ENCODE data around the gene FOXL2NB.
"Not testable (repeated sequence)": the region's sequence is repeated elsewhere in the genome, so short reads cannot be mapped to it uniquely, and the experiment has no call there.

Gene FOXL2NB

GRCh38 chr3:138916824-138917223 is 30.2 kb upstream of the FOXL2NB start:
- no peak for TF ChIP-seq CTCF (conservative IDR thresholded peaks at IDR 0.05)
- no peak for TF ChIP-seq ZFX (IDR thresholded peaks at IDR 0.05)
- peak overlapping the region; percentile 88 for H3K27ac ChIP-seq

DNA sequence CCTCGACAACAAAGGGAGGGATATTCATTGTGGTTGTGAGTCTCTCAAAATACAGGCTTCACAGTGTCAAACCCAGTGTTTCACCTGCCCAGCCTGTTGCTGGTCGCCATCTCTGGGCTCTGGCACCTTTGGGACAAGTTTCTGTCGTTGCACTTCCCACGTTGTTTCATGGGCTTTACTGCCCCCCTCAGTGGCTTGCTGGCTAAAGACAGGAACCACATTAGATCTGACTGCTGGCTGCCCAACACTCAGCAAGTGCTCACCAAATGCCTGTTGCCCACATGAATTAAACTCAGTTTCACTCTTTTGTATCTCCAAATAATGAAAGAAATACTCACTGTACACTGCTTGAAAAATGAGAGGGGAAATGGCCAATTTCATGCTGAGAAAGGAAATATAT is 27.7 kb upstream of the FOXL2NB start:
- TF ChIP-seq CTCF (conservative IDR thresholded peaks at IDR 0.05) (no peak), ZFX (IDR thresholded peaks at IDR 0.05) (no peak)
- no peak overlapping the region for H3K27ac ChIP-seq

GRCh38 chr3:138921316-138922292 is 25.4 kb upstream of the FOXL2NB start:
- TF ChIP-seq CTCF (conservative IDR thresholded peaks at IDR 0.05) (no peak), ZFX (IDR thresholded peaks at IDR 0.05) (no peak)
- no peak overlapping the region for H3K27ac ChIP-seq

DNA sequence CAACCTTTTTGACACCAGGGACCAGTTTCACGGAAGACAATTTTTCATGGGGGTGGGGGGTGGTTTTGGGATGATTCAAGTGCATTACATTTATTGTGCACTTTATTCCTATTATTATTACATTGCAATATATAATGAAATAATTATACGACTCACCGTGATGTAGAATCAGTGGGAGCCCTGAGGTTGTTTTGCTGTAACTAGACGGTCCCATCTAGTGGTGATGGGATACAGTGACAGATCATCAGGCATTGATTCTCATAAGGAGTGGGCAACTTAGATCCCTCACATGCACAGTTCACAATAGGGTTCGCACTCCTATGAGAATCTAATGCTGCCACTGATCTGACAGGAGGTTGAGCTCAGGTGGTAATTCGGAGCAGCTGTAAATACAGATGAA is 24.6 kb upstream of the FOXL2NB start:
- H3K27ac ChIP-seq = not testable (repeated sequence)

DNA sequence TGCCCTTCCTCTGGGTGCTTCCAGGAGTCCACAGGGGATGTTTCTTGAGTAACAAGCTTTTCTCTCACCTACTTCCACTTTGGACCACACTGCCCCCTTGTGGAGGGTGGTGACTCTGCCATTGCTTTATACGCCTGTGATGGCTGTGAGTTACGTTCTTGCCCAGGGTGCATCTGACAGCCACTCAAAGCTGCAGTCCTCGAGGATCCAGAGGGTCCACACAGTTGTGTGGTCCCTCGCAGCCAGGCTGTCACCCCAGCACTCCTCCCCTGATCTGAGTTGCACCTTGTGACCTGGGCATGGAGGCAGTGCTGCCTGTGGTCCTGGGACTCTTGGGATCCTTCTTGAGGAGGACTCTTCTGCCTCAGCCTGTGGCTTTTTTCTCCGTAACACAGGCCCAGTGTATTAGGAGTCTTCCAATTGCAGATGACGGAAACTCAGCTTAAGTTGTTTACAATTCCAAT is 23.5 kb upstream of the FOXL2NB start:
- TF ChIP-seq ZFX (IDR thresholded peaks at IDR 0.05) (no peak), CTCF (conservative IDR thresholded peaks at IDR 0.05) (peak; percentile 98)
- no peak overlapping the region for H3K27ac ChIP-seq

DNA sequence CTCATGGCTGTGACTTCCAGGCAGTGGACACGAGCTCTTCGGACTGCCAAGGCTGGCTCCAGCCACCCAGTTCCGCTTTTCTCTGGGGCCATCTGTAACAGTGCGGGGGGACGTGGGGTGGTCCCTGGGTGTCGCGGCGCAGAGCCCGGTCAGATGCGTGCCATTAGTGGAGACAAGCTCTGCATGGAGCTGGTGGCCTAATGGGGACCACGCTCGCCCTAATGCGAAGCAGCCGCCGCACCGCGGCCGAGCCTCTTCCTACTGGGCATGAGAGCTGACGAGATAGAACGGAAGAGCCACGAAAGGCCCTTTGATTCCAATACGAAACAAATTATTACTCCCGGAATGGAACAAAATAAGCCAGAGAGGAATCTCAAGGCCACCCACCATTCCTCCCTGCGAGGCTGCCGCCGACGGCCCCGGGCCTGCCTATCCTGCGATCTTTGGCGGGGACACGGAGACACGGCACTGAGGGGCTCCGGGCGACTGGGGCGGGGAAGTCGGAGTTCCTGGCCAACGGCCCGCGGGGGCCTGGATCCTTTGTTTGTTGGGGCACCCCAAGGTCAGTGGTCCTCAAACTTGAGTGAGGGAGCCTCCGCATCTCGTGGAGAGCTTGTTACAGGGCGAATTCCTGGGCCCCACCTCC is 18.2 kb upstream of the FOXL2NB start:
- TF ChIP-seq ZFX (IDR thresholded peaks at IDR 0.05) = no peak
- no peak for TF ChIP-seq CTCF (conservative IDR thresholded peaks at IDR 0.05)

DNA sequence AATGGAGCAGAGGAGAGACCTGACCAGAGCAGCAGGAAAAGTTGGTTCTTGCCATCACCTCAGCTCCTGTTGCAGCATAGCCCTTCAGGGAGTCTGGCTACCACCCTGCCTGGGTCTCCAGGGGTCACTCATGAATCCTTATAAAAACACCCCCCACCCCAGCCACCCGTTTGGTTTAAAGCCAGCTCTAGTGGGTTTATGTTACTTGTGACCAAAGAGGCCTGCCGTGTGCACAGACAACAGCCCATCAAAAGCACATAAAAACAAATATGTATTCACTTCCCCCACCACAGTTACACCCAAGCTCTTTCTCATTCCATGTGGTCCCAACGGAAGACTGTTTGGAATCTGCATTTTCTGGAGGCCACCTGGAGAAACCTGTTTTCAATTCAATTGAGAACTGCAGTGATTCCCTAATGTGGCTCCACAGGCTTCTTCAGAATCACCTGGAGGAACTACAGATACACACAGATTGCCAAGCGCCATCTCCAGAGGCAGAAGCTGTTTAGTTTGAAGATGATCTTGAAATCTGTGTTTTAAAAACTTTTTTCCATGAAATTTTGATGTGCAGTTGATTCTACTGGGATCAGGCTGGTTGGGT is 13.8 kb upstream of the FOXL2NB start:
- no peak overlapping the region for H3K27ac ChIP-seq
- TF ChIP-seq CTCF (conservative IDR thresholded peaks at IDR 0.05) (no peak), ZFX (IDR thresholded peaks at IDR 0.05) (no peak)

More for the DNA sequence above, 18.2 kb upstream of the FOXL2NB start:
- no peak overlapping the region for H3K27ac ChIP-seq

All from C4-2B (cell line).